ENCODE results near the gene EMC10.

- TF ChIP-seq POLR2AphosphoS5 (IDR thresholded peaks at IDR 0.05; ENCODE audit: low read depth, low read length): no peak
- no peak for TF ChIP-seq CTCF (IDR thresholded peaks at IDR 0.05)
- TF ChIP-seq TCF7L2 (IDR thresholded peaks at IDR 0.05; ENCODE audit: low read depth, low read length): no peak
Observed at GRCh38 chr19:50466706-50467039, 9.6 kb upstream of the EMC10 start.
